CD14-positive monocyte (primary cell): ENCODE data around the gene SEC14L1. TPM values are rescaled to one million over a fixed set of nuclear protein-coding genes. Genes with fewer than 3 reads are reported as not detected.

Experiments
- DNase-seq, 3 donors: peaks; one replicate each; pipeline ENCODE4 v3.0.0-alpha.2; 2011 to 2022
- H2AFZ ChIP-seq: 2 replicates; pipeline ENCODE4 v1.6.0; 2012; ENCODE audit warnings: mild to moderate bottlenecking, low read depth, low read length, inconsistent platforms; ENCODE audit not compliant: insufficient read depth, poor library complexity, severe bottlenecking
- H3K27ac ChIP-seq, 2 donors: 1 replicate in 1 of 2; 2 replicates in 1 of 2; pipeline ENCODE4 v1.5.1; 2012 to 2013; ENCODE audit warnings: low read length in 2 of 2, control low read depth in 1 of 2, inconsistent platforms in 1 of 2, low read depth in 1 of 2, mild to moderate bottlenecking in 1 of 2
- H3K27me3 ChIP-seq, 2 donors: one replicate each; pipeline versions ENCODE4 v1.6.0 to v1.6.1; 2011 to 2013; ENCODE audit warnings: low read length in 2 of 2; ENCODE audit not compliant: control insufficient read depth in 2 of 2, insufficient read depth in 2 of 2
- H3K36me3 ChIP-seq, 2 donors: replicated peaks in 1 of 2; 1 replicate in 1 of 2; 2 replicates in 1 of 2; pipeline versions ENCODE4 v1.5.1 to v1.6.1; 2012 to 2013; ENCODE audit warnings: low read length in 2 of 2, control low read depth in 1 of 2, inconsistent platforms in 1 of 2, mild to moderate bottlenecking in 1 of 2; ENCODE audit not compliant: insufficient read depth in 2 of 2, control insufficient read depth in 1 of 2
- H3K4me1 ChIP-seq, 2 donors: 1 replicate in 1 of 2; 2 replicates in 1 of 2; pipeline versions ENCODE4 v1.5.1 to v1.6.1; 2012 to 2013; ENCODE audit warnings: low read length in 2 of 2, control low read depth in 1 of 2, inconsistent platforms in 1 of 2, mild to moderate bottlenecking in 1 of 2, moderate library complexity in 1 of 2; ENCODE audit not compliant: insufficient read depth in 2 of 2, control insufficient read depth in 1 of 2
- H3K4me2 ChIP-seq: replicated peaks from 2 replicates; pipeline ENCODE3; 2012; ENCODE audit warnings: low read length, moderate library complexity, mild to moderate bottlenecking; ENCODE audit not compliant: poor library complexity, severe bottlenecking; ENCODE audit errors: extremely low read depth
- H3K4me3 ChIP-seq, 3 experiments: fragments of 200-600 bp in 1 of 3; sonication (generic) in 1 of 3; replicated peaks in 1 of 3; 1 replicate in 2 of 3; 2 replicates in 1 of 3; pipeline ENCODE4 v1.5.1; 2011 to 2013; ENCODE audit warnings: low read length in 3 of 3, mild to moderate bottlenecking in 3 of 3, control low read depth in 2 of 3, low read depth in 2 of 3, inconsistent platforms in 1 of 3, moderate library complexity in 1 of 3
- H3K79me2 ChIP-seq: 2 replicates; pipeline ENCODE4 v1.6.0; 2012; ENCODE audit warnings: mild to moderate bottlenecking, control low read depth, inconsistent platforms, low read length, moderate library complexity; ENCODE audit not compliant: insufficient read depth
- H3K9ac ChIP-seq: 2 replicates; pipeline ENCODE4 v1.6.0; 2017; ENCODE audit warnings: low read length, mild to moderate bottlenecking; ENCODE audit not compliant: insufficient read depth, poor library complexity, severe bottlenecking
- H3K9me3 ChIP-seq, 2 donors: replicated peaks in 1 of 2; 1 replicate in 1 of 2; 2 replicates in 1 of 2; pipeline versions ENCODE4 v1.5.1 to v1.6.1; 2012 to 2013; ENCODE audit warnings: low read length in 2 of 2, control low read depth in 1 of 2; ENCODE audit not compliant: control insufficient read depth in 1 of 2, insufficient read depth in 1 of 2
- H4K20me1 ChIP-seq: 2 replicates; pipeline ENCODE4 v1.6.0; 2012; ENCODE audit warnings: mild to moderate bottlenecking, low read length, control low read depth, moderate library complexity; ENCODE audit not compliant: insufficient read depth
- H3K27ac Mint-ChIP-seq, 7 donors: one replicate each; pipeline ENCODE4 v1.8.0; 2020; ENCODE audit warnings: mild to moderate bottlenecking in 7 of 7, mixed read lengths in 7 of 7, moderate library complexity in 6 of 7, inconsistent platforms in 2 of 7
- H3K27me3 Mint-ChIP-seq, 3 donors: one replicate each; pipeline ENCODE4 v1.8.0; 2021 to 2022; ENCODE audit warnings: low read depth in 3 of 3, mild to moderate bottlenecking in 3 of 3, mixed read lengths in 3 of 3, moderate library complexity in 3 of 3, inconsistent platforms in 1 of 3
- H3K36me3 Mint-ChIP-seq, 2 donors: one replicate each; pipeline ENCODE4 v1.8.0; 2020; ENCODE audit warnings: mixed read lengths in 2 of 2, inconsistent platforms in 1 of 2, mild to moderate bottlenecking in 1 of 2
- H3K4me1 Mint-ChIP-seq: one replicate; pipeline ENCODE4 v1.8.0; 2020; ENCODE audit warnings: mild to moderate bottlenecking, mixed read lengths
- H3K4me3 Mint-ChIP-seq, 2 donors: one replicate each; pipeline ENCODE4 v1.8.0; 2020; ENCODE audit warnings: mild to moderate bottlenecking in 2 of 2, mixed read lengths in 2 of 2, moderate library complexity in 1 of 2
- H3K9me3 Mint-ChIP-seq, 7 donors: one replicate each; pipeline ENCODE4 v1.8.0; 2020 to 2022; ENCODE audit warnings: mixed read lengths in 7 of 7, mild to moderate bottlenecking in 6 of 7, moderate library complexity in 6 of 7, inconsistent platforms in 2 of 7
- WGBS: methylation state at CpG from one replicate; pipeline ENCODE4 v1.1.5; 2013; ENCODE audit warnings: missing lambda C conversion rate; ENCODE audit not compliant: insufficient coverage; 5-methylcytosine and 5-hydroxymethylcytosine counted together
- intact Hi-C, 2 donors: fragments of 100-400 bp; cut with micrococcal nuclease; formaldehyde crosslinking; loops; one replicate each; pipeline versions ENCODE4 v1.15.0 to v1.15.1; 2023
- polyA plus RNA-seq, 3 donors: library from polyadenylated mRNA; depleted of rRNA in 1 of 3; unstranded in 2 of 3; stranded (reverse) in 1 of 3; fragments of 300-500 nt in 2 of 3; fragments of >200 nt in 1 of 3; fragmentation: Illumina TruSeq in 2 of 3; gene quantifications; 1 replicate in 2 of 3; 2 replicates in 1 of 3; pipeline ENCODE4 v1.2.3, GENCODE V29; 2012 to 2021
- TF ChIP-seq, protein P1 (sequence below): fragments of 200-600 bp; IDR thresholded peaks from one replicate; pipeline ENCODE4 v1.8.0; 2022; ENCODE audit warnings: antibody characterized with exemption, mild to moderate bottlenecking

SEC14L1 gene
- polyA plus RNA-seq, 3 donors = 34.1 to 76.4 (median 43.2) TPM

GRCh38 chr17:77124192-77124889 is 16.4 kb upstream of the SEC14L1 start:
- Histone ChIP-seq H3K4me2 (peak overlapping the region; percentile 53), H4K20me1 (no peaks in the 10 kb centered on the region), H3K4me3 (peak overlapping the region in 1 of 3 experiments; percentile 39), H3K79me2 (no peaks in the 10 kb centered on the region), H3K27me3 (no peaks in the 10 kb centered on the region), H3K9me3 (no peaks in the 10 kb centered on the region), H3K36me3 (no peaks in the 10 kb centered on the region), H3K27ac (peak overlapping the region; percentile 42 to 64), H3K9ac (peak overlapping the region; percentile 2), H2AFZ (peak overlapping the region; percentile 29), H3K4me1 (peaks cover 32 to 37% of the 10 kb centered on the region in 2 donors)
- Mint-ChIP-seq H3K4me1 (peaks cover 40% of the 10 kb centered on the region), H3K4me3 (peak overlapping the region; percentile 45 to 73), H3K27ac (peak overlapping the region; percentile 68 to 89 (median 85)), H3K36me3 (peaks cover 0 to 3% of the 10 kb centered on the region in 2 donors), H3K27me3 (peaks cover 0 to 4% (median 3%) of the 10 kb centered on the region in 3 donors), H3K9me3 (peaks cover 0 to 7% (median 0%) of the 10 kb centered on the region in 7 donors)
- DNase-seq = peak; percentile 52 to 66 (median 61)
- 34% methylated on average over 8 of the region's 15 CpGs for WGBS
- intact Hi-C loops = no loop called here
- TF ChIP-seq, protein P1, sequence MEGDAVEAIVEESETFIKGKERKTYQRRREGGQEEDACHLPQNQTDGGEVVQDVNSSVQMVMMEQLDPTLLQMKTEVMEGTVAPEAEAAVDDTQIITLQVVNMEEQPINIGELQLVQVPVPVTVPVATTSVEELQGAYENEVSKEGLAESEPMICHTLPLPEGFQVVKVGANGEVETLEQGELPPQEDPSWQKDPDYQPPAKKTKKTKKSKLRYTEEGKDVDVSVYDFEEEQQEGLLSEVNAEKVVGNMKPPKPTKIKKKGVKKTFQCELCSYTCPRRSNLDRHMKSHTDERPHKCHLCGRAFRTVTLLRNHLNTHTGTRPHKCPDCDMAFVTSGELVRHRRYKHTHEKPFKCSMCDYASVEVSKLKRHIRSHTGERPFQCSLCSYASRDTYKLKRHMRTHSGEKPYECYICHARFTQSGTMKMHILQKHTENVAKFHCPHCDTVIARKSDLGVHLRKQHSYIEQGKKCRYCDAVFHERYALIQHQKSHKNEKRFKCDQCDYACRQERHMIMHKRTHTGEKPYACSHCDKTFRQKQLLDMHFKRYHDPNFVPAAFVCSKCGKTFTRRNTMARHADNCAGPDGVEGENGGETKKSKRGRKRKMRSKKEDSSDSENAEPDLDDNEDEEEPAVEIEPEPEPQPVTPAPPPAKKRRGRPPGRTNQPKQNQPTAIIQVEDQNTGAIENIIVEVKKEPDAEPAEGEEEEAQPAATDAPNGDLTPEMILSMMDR = no peak

DNA sequence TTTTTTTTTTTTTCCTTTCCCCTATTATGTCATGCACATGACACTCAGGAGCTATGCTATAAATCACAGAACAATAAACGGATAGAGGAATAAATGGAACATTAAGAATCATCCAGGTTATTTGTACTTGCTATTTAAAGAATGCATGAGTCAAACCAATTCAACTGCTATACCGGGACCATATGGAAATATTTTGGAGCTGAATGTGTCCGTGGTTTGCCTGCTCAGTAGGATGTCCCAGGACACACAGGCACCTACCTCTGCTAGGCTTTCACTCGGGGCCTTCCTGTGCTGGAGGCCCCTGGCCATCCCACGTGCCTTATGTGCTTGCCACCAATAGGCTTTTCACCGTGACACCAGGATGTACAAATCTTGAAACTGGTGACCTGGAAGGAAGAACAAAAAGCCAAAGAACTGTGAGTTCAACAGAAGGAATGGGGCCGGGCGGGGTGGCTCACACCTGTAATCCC is 15.3 kb upstream of the SEC14L1 start:
- intact Hi-C loops = no loop called here
- Mint-ChIP-seq H3K27ac (no peak overlapping the region), H3K4me3 (no peak overlapping the region), H3K27me3 (peaks cover 0 to 4% (median 3%) of the 10 kb centered on the region in 3 donors), H3K4me1 (peaks cover 43% of the 10 kb centered on the region), H3K9me3 (peaks cover 0 to 7% (median 0%) of the 10 kb centered on the region in 7 donors), H3K36me3 (peaks cover 0 to 7% of the 10 kb centered on the region in 2 donors)
- Histone ChIP-seq H3K9ac (no peak overlapping the region), H3K27me3 (no peaks in the 10 kb centered on the region), H3K27ac (no peak overlapping the region), H3K79me2 (no peaks in the 10 kb centered on the region), H2AFZ (no peak overlapping the region), H3K36me3 (no peaks in the 10 kb centered on the region), H3K4me3 (no peak overlapping the region), H4K20me1 (no peaks in the 10 kb centered on the region), H3K4me2 (no peak overlapping the region), H3K4me1 (peaks cover 32 to 38% of the 10 kb centered on the region in 2 donors), H3K9me3 (no peaks in the 10 kb centered on the region)
- TF ChIP-seq, protein P1 = no peak
- no peak for DNase-seq
- WGBS = 77% methylated on average over 7 of the region's 8 CpGs
